Right renal cortex interstitium (tissue), 3 donors: Measurements from ENCODE around the gene USB1. TPM values are rescaled to one million over a fixed set of nuclear protein-coding genes. Genes with fewer than 3 reads are reported as not detected.

Source experiments
- DNase-seq, 3 donors: peaks; one replicate each; pipeline ENCODE4 v3.0.0-alpha.2; 2013; ENCODE audit warnings: low read depth in 3 of 3, low spot score in 2 of 3
- polyA plus RNA-seq, 3 donors: library from polyadenylated mRNA; unstranded; fragments of 120-200 nt; gene quantifications; one replicate each; pipeline ENCODE4 v1.2.1, GENCODE V29; 2013; ENCODE audit not compliant: insufficient read length in 3 of 3

The USB1 gene
- polyA plus RNA-seq, 3 donors = 20.9 to 22.3 (median 21.0) TPM

- DNase-seq = no peak
Observed at GRCh38 chr16:58013201-58013956, 12.2 kb downstream of the USB1 start.

- no peak for DNase-seq
Observed at GRCh38 chr16:58016840-58017446, 15.7 kb downstream of the USB1 start.

- DNase-seq = no peak
Observed at GRCh38 chr16:58018803-58019202, 17.6 kb downstream of the USB1 start.

GRCh38 chr16:58019866-58020538 lies 18.8 kb downstream of the USB1 start:
- no peak for DNase-seq

- no peak for DNase-seq
Observed at GRCh38 chr16:58020628-58021521, 19.7 kb downstream of the USB1 start.

- no peak for DNase-seq
Observed at GRCh38 chr16:58021661-58022551, 20.7 kb downstream of the USB1 start.

GRCh38 chr16:58022601-58023371 lies 21.6 kb downstream of the USB1 start:
- DNase-seq = no peak

- no peak for DNase-seq
Observed at GRCh38 chr16:58024486-58025350, 23.5 kb downstream of the USB1 start.

GRCh38 chr16:58025351-58026138 lies 24.3 kb downstream of the USB1 start, which contains the start of gene MMP15:
Gene MMP15 (plus strand): TSS chr16:58025754. CDS start chr16:58026351, 597 bp downstream.
- peak in 1 of 3 donors; percentile 49 for DNase-seq

GRCh38 chr16:58026139-58026704 lies 25.0 kb downstream of the USB1 start:
- DNase-seq = no peak

GRCh38 chr16:58026705-58027160 lies 25.5 kb downstream of the USB1 start:
- DNase-seq = no peak

- DNase-seq = peak in 1 of 3 donors; percentile 41
Observed at GRCh38 chr16:58027161-58027915, 26.1 kb downstream of the USB1 start.

- no peak for DNase-seq
Observed at GRCh38 chr16:58027916-58028455, 26.8 kb downstream of the USB1 start.

- DNase-seq = no peak
Observed at GRCh38 chr16:58028541-58029070, 27.4 kb downstream of the USB1 start.

- DNase-seq = no peak
Observed at GRCh38 chr16:58029410-58029809, 28.2 kb downstream of the USB1 start.
